Natural killer cell treated with Interleukin-12 subunit alpha and Interleukin-12 subunit beta and Interleukin-15 and Interleukin-18, amount 100 ng/mL, for 72 hours (primary cell): Measurements from ENCODE around the gene AUTS2. TPM values are rescaled to one million over a fixed set of nuclear protein-coding genes. Genes with fewer than 3 reads are reported as not detected.

Source experiments
- ATAC-seq, 2 donors: fragments of 150-1000 bp; cut with Tn5 transposase in 1 of 2; sonication (Bioruptor Pico), chemical (Tn5 transposase) in 1 of 2; 2 replicates each; pipeline ENCODE4 v1.10.0; 2021
- DNase-seq: peaks from one replicate; pipeline ENCODE4 v3.0.0; 2022; ENCODE audit warnings: low spot score
- H3K27ac Mint-ChIP-seq, 2 donors: 1 replicate in 1 of 2; 2 replicates in 1 of 2; pipeline ENCODE4 v1.8.0; 2022; ENCODE audit warnings: mixed read lengths in 2 of 2, mild to moderate bottlenecking in 1 of 2, moderate library complexity in 1 of 2
- H3K27me3 Mint-ChIP-seq, 2 donors: 1 replicate in 1 of 2; 2 replicates in 1 of 2; pipeline ENCODE4 v1.8.0; 2022; ENCODE audit warnings: mixed read lengths in 2 of 2
- H3K36me3 Mint-ChIP-seq: one replicate; pipeline ENCODE4 v1.8.0; 2022; ENCODE audit warnings: mixed read lengths
- H3K4me1 Mint-ChIP-seq, 2 donors: 1 replicate in 1 of 2; 2 replicates in 1 of 2; pipeline ENCODE4 v1.8.0; 2022; ENCODE audit warnings: low read depth in 2 of 2, mixed read lengths in 2 of 2, mild to moderate bottlenecking in 1 of 2
- H3K4me3 Mint-ChIP-seq: one replicate; pipeline ENCODE4 v1.8.0; 2022; ENCODE audit warnings: mixed read lengths
- H3K9me3 Mint-ChIP-seq: 2 replicates; pipeline ENCODE4 v1.8.0; 2022; ENCODE audit warnings: mixed read lengths
- total RNA-seq, 2 donors: library from RNA; stranded (reverse); gene quantifications; one replicate each; pipeline ENCODE4 v1.2.3, GENCODE V29; 2022

AUTS2 gene
- total RNA-seq, 2 donors from 2014 or later, result 14.3 to 43.0 TPM

DNA sequence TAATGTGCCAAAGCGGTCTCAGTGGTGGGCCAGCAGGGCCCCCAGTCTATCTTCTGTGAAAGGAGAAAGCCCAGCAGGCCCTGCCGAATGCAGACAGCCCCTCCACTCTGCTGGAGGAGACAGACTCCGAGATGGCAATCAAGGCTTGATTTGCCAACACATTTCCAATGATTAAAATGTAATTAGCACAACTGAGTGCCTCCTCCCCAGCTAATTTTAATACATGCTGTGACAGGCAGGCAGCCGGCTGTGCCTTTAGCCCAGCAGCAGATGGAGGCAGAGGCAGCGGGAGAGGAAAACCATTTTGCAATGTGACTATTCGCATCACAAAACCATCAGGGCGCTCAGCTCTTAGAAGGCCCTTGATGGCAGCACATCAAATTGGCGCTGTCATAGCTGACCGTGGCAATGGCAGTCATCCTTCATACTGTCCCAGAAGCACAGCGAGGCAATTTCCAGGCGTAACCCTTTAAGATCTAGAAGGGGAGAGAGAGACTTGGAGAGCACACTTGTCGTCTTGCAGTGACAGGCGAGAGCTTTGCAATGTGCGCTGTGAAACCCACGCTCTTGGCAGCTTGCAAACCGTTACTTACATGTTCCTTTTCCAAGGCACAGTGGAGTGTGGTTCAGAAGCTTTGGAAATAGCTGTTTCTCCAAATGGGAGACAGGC, 818.8 kb downstream of the AUTS2 start:
- ATAC-seq (no peak), DNase-seq (no peak)
- no peaks in the 10 kb centered on the region for H3K27me3 Mint-ChIP-seq
- H3K27ac Mint-ChIP-seq, result no peak overlapping the region
- H3K4me3 Mint-ChIP-seq, result no peak overlapping the region
- H3K36me3 Mint-ChIP-seq, result no peaks in the 10 kb centered on the region
- H3K9me3 Mint-ChIP-seq, result no peaks in the 10 kb centered on the region
- no peaks in the 10 kb centered on the region for H3K4me1 Mint-ChIP-seq

DNA sequence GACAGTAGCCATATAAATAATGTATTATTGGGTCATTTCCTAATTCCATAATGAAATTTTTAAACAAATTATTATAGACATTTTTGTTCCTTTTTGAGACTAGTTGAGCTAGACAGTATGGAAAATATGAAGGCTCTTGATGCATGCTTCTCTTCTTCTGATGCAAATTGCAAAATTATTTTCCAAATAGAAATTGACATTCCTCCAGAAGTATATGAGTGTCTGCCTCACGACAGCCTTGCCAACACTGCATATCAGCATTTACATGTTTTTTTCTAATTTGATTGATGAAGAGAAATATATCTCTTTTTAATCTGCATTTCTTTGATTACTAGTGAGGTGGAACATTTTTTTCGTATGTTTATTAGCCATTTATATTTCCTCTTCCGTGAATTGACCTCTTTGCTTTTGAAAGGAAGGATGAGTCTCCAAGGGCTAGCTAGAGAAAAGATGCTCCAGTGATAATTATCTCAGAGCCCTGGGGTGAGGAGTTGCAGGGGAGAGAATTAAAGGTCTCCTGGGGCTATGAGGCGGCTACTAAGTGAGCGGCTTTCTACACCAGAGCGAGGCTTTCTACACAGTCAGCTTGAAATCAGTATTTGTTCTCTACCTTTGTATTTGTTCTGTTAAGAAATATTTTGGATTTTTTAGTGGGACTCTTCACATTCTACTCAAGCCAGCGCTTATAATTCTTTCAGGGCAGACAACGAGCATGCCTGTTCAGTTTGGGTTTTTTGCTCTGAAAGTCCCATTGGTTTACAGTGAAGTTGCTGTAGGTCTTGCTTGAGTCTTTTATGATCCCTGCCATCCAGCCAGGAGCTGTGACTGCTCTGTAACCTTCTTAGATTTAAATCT, 821.5 kb downstream of the AUTS2 start:
- ATAC-seq, result no peak
- Mint-ChIP-seq H3K4me3 (no peak overlapping the region), H3K9me3 (no peaks in the 10 kb centered on the region), H3K36me3 (no peaks in the 10 kb centered on the region), H3K27ac (no peak overlapping the region), H3K27me3 (peaks cover 0 to 2% of the 10 kb centered on the region in 2 donors), H3K4me1 (no peaks in the 10 kb centered on the region)
- DNase-seq, result no peak

DNA sequence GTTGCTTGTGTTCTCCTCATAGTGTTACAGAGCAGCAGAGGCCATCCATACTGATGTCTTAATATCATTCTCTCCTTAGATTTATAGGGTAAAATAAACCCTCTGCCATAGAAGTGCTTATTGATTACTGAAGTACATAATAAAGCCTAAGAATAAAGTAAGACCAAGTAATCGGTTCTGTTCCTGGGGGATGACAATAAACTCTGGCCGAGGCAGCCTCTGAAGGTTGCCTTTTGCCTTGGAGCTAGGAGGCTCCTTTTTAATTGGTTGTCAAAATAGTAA, 822.0 kb downstream of the AUTS2 start:
- no peaks in the 10 kb centered on the region for H3K9me3 Mint-ChIP-seq
- no peaks in the 10 kb centered on the region for H3K36me3 Mint-ChIP-seq
- ATAC-seq (no peak), DNase-seq (no peak)
- peaks cover 0 to 2% of the 10 kb centered on the region in 2 donors for H3K27me3 Mint-ChIP-seq
- H3K4me3 Mint-ChIP-seq, result no peak overlapping the region
- H3K4me1 Mint-ChIP-seq, result no peaks in the 10 kb centered on the region
- no peak overlapping the region for H3K27ac Mint-ChIP-seq

DNA sequence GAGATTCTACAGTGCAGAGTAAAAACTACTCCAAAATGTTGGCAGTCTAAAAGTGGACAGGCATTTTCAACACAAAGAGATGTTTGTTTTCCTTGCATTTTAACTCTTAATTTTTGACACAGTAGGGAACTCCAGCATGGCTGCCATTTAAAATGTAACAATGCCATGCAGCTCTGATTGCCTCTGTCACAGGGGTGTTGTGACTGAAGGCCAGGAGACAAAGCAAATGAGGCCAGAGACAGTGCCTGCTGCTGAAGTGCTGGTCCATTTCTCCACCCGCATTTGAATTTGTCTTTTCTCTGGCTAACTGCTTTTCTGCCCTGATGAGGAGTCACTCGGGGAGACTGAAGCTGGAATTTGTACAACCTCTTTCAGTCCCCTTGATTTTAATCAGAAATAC, 823.0 kb downstream of the AUTS2 start:
- H3K36me3 Mint-ChIP-seq, result no peaks in the 10 kb centered on the region
- peaks cover 0 to 2% of the 10 kb centered on the region in 2 donors for H3K27me3 Mint-ChIP-seq
- no peak overlapping the region for H3K27ac Mint-ChIP-seq
- DNase-seq, result no peak
- no peaks in the 10 kb centered on the region for H3K9me3 Mint-ChIP-seq
- ATAC-seq, result no peak
- H3K4me3 Mint-ChIP-seq, result no peak overlapping the region
- H3K4me1 Mint-ChIP-seq, result no peaks in the 10 kb centered on the region

DNA sequence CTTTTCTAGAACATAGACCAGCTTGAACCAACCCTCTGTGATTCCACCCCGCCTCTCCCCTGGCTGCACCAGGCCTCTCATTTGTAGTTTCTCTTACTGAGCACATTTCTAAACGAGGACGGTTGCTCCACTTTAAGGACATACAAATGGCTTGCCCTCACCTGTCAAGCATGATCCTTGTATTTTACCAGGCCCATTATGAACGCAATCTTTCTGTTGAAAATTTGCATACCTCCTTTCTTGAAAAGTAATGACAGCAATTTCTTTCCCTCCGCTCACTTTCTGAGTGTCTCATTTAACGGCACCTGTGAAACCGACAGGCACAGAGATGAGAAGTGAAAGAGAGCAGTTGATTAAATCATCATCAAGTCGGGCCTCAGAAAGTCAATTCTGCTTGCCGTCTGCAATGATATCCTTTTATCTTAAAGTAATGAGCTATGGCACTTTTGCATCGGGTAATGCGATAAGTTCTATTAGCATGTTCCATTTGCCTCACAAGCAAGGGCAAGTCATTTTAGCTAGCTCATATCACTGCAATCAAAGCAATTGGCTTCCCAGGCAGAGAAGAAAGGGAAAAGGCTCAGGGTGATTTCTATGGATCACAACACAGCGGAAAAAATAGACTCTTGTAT, 828.1 kb downstream of the AUTS2 start:
- Mint-ChIP-seq H3K36me3 (no peaks in the 10 kb centered on the region), H3K27me3 (peaks cover 0 to 2% of the 10 kb centered on the region in 2 donors), H3K9me3 (no peaks in the 10 kb centered on the region), H3K4me3 (no peak overlapping the region), H3K4me1 (no peaks in the 10 kb centered on the region), H3K27ac (no peak overlapping the region)
- DNase-seq (no peak), ATAC-seq (no peak)

DNA sequence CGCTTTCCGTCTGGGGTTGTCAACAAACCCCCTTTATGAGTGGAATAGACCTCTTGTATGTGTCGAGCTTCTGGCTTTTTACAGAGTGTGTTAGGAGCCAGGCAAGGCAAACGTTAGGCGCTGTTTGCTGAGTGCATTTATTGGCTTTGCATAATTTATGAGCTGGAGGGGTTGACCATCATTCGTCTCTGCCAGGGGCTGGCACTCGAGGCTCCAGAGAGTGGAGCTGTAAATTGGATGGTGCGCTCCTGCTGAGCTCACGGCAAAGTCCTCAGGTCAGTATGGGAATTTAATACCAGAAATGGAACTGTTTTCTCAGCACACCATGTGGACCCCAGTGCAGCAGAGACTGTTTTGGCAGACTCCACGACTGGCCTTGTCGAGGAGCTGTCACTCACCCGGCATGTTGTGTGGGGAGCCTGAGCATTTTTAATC, 834.3 kb downstream of the AUTS2 start:
- no peaks in the 10 kb centered on the region for H3K9me3 Mint-ChIP-seq
- H3K4me1 Mint-ChIP-seq, result peaks cover 0 to 4% of the 10 kb centered on the region in 2 donors
- no peak for ATAC-seq
- no peak for DNase-seq
- no peak overlapping the region for H3K27ac Mint-ChIP-seq
- H3K36me3 Mint-ChIP-seq, result no peaks in the 10 kb centered on the region
- no peak overlapping the region for H3K4me3 Mint-ChIP-seq
- H3K27me3 Mint-ChIP-seq, result no peaks in the 10 kb centered on the region

DNA sequence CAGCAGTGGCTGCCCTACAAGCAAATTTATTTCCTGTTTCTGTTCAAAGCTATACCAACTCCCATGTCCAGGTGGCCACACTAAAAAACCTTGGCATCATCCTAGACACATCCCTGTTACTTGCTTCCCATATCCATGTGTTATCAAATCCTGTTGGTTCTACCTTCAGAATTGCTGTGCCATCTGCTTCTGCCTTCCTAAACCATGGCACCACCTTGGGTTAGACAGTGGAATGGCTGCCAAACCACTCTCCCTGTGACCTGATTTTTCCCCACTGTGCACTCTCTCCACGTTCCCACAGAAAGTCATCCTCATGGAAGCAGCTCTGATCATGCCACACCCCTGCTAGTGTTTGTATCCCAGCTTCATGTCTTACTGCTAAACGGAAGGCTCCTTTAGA, 836.1 kb downstream of the AUTS2 start:
- Mint-ChIP-seq H3K9me3 (no peaks in the 10 kb centered on the region), H3K27me3 (no peaks in the 10 kb centered on the region), H3K4me3 (no peak overlapping the region), H3K4me1 (peaks cover 0 to 4% of the 10 kb centered on the region in 2 donors), H3K36me3 (no peaks in the 10 kb centered on the region), H3K27ac (no peak overlapping the region)
- DNase-seq (no peak), ATAC-seq (no peak)

DNA sequence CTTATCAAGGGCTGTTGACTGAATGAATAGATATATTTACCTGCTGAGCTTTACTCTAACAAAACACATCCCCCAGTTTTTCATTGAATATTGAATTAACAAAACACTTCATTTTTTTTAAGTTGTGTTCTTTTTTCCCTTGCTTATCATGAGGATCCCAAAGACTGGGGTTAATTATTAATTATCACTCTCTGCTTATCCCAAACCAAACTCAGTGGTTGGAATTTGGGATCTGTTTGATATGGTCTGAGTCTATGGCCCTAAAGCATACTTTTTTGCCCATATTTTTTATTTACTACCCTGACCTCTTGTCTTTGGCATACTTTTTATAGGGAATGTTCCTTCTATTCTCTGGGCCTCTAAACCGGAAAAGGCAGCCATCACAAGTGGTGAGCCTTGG, 836.5 kb downstream of the AUTS2 start:
- peaks cover 0 to 4% of the 10 kb centered on the region in 2 donors for H3K4me1 Mint-ChIP-seq
- no peaks in the 10 kb centered on the region for H3K36me3 Mint-ChIP-seq
- H3K27me3 Mint-ChIP-seq, result no peaks in the 10 kb centered on the region
- DNase-seq (no peak), ATAC-seq (no peak)
- no peak overlapping the region for H3K4me3 Mint-ChIP-seq
- no peaks in the 10 kb centered on the region for H3K9me3 Mint-ChIP-seq
- H3K27ac Mint-ChIP-seq, result no peak overlapping the region

DNA sequence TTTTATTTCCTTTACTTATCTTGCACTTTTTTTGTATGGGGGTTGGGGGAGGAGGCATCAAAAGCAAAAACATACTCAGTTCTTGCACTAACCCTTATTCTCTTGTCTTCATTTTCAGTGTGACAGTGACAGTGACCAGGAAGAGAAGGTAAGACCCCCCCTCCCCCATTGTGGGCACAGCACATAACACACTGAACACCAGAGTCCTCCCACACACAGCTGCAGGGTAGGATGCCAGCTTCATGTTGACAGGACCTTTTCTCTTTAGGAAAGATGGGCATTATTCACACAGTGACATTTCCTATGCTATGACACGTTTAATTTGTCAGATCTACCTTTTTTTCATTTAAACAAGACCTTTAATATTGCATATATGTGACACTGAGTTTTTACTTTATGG, 837.4 kb downstream of the AUTS2 start:
- no peak for ATAC-seq
- Mint-ChIP-seq H3K4me1 (peaks cover 0 to 4% of the 10 kb centered on the region in 2 donors), H3K9me3 (no peaks in the 10 kb centered on the region), H3K27ac (no peak overlapping the region), H3K36me3 (no peaks in the 10 kb centered on the region), H3K4me3 (no peak overlapping the region), H3K27me3 (no peaks in the 10 kb centered on the region)
- DNase-seq, result no peak

DNA sequence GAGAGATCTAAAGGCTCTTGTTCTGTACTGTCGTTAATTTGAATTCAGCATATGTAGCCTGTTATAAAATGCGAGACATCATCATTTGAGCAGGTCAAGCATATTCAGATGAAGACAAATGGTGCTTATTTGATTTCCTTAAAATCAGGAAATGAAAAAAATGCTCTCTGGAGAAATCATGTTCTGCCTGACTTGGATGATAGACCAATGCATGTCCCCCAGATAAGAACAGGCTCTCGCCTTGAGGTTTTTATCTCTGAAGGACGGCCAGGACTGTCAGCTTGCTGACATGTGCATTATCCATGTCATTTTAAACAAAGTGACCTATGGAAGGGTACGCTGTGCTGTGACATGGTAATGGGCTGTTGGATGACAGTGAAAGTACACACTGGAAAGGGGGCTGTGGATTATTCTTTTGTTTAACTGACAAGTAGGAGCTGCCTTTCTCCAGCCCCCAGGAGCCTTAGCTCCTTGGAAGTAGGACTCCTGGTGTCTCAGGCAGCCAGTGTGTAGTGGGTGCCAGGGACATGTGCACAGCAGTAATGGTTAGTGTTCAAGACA, 838.6 kb downstream of the AUTS2 start:
- H3K36me3 Mint-ChIP-seq, result no peaks in the 10 kb centered on the region
- no peak for DNase-seq
- no peaks in the 10 kb centered on the region for H3K27me3 Mint-ChIP-seq
- ATAC-seq, result no peak
- no peak overlapping the region for H3K4me3 Mint-ChIP-seq
- no peak overlapping the region for H3K27ac Mint-ChIP-seq
- no peaks in the 10 kb centered on the region for H3K9me3 Mint-ChIP-seq
- H3K4me1 Mint-ChIP-seq, result peaks cover 0 to 4% of the 10 kb centered on the region in 2 donors

DNA sequence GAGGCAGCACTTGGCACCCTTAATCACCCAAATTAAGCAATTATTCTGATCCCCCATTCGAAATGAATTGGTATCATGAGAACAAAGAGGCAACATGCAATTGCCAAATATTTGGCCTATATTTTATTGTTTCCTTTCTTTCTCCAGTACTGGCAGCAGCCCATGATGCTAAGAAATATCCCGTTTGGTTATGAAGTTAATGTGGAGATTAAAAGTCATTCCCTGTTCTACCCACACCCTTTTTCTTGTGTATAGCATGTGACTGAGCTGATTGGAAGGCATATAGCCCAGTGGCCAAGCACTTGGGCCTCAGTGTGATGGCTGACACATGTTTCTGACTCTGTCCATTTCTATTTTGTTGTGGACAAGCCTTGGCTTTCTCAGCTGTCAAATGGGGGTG, 841.4 kb downstream of the AUTS2 start:
- Mint-ChIP-seq H3K36me3 (no peaks in the 10 kb centered on the region), H3K27ac (no peak overlapping the region), H3K4me3 (no peak overlapping the region), H3K4me1 (no peaks in the 10 kb centered on the region), H3K27me3 (no peaks in the 10 kb centered on the region), H3K9me3 (no peaks in the 10 kb centered on the region)
- no peak for DNase-seq
- no peak for ATAC-seq

DNA sequence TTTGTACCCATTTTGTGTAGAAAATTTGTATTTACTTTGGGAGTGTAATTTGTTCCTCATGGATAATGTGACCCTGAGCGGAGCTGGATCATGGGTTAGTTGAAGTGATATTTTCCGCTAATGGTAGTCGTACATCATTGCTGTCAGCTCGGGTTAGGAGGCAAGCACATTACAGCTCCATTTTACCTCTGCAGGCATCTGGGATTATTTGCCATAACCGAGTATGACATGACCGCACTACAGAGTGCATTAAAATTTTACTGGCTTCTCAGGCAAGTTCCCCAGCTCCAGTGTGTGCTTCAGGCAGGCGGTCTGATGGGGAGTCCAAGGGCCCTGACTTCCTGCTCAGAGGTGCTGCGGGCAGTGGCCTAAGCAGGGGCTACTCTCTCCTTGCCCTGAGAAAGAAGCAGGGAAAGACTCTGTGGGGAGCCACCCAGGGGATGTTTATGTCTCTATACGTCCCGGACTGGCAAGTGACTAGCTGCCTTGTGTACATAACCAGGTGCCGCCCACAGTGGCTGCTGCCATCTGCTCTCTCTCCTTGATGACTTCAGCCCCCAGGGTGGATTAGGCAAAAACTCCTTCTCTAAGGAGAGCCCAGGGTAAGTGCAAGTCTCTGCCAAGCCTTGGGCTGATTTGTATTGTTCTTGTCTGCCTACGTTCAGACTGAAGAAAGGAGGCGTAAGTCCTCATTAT, 848.3 kb downstream of the AUTS2 start:
- H3K27ac Mint-ChIP-seq, result no peak overlapping the region
- H3K4me3 Mint-ChIP-seq, result no peak overlapping the region
- H3K27me3 Mint-ChIP-seq, result no peaks in the 10 kb centered on the region
- ATAC-seq (no peak), DNase-seq (no peak)
- H3K4me1 Mint-ChIP-seq, result no peaks in the 10 kb centered on the region
- H3K9me3 Mint-ChIP-seq, result no peaks in the 10 kb centered on the region
- no peaks in the 10 kb centered on the region for H3K36me3 Mint-ChIP-seq

DNA sequence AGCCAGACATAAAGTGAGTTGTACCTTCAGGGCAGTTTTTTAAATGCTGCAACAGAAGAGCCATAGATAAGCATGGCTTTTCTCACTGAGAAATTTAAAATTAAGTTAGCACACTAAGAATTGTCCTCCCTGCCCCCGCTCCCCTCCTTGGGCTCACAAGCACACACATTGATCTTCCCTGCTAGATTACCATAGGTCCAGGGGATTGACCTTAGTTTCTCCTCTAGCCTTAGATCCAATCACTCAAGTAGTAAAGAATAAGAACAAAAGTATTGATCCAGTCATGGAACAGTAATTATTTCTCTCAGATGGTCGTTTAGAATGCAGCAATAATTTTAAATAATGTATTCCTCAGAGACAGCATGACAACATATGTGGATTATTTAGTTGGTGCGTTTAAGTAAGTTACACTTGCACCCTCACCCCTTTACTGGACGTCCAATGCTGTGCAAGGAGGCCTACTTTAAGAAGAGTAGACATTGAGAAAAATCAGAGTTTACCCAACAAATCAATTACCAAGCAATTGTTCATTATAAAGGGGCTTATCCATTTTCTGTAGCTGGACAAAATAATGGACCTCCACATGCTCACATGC, 850.1 kb downstream of the AUTS2 start:
- H3K27ac Mint-ChIP-seq, result no peak overlapping the region
- DNase-seq (no peak), ATAC-seq (no peak)
- no peaks in the 10 kb centered on the region for H3K36me3 Mint-ChIP-seq
- no peaks in the 10 kb centered on the region for H3K9me3 Mint-ChIP-seq
- no peak overlapping the region for H3K4me3 Mint-ChIP-seq
- no peaks in the 10 kb centered on the region for H3K27me3 Mint-ChIP-seq
- no peaks in the 10 kb centered on the region for H3K4me1 Mint-ChIP-seq
